ENCODE data around the gene LTV1. TPM values are rescaled to one million over a fixed set of nuclear protein-coding genes. Genes with fewer than 3 reads are reported as not detected.

Gene LTV1
- total RNA-seq, 2 donors from 2014 or later = 3.7 to 18.3 TPM

DNA sequence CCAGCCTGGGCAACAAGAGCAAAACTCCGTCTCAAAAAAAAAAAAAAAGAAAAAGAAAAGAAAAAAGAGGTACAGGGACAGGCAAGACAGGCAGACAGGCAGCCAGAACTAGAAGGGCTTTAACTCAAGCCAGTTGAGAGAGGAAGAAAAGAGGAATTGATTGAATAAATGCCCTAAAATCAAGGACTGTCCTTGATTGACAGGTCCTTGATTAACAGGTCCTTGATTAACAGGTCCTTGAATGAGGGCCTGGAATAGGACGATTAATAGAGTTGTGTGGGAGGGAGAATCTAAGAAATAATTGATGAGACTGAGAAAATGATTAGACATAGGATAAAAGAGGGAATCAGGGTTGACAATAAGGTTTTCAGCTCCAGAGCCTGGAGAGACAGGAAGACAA lies 57.2 kb downstream of the LTV1 start:
- H3K9me3 ChIP-seq = no peaks in the 10 kb centered on the region
- H3K36me3 ChIP-seq = no peaks in the 10 kb centered on the region
- no peaks in the 10 kb centered on the region for H3K27me3 ChIP-seq (replicated peaks; ENCODE audit: insufficient read depth)
- DNase-seq (ENCODE audit: low spot score) = no peak
- H3K4me1 ChIP-seq (ENCODE audit: control insufficient read depth in 1 of 2, low read depth in 2 of 2) = peaks cover 12 to 37% of the 10 kb centered on the region in 2 donors
- no peak overlapping the region for H3K27ac ChIP-seq
- TF ChIP-seq, protein P1, sequence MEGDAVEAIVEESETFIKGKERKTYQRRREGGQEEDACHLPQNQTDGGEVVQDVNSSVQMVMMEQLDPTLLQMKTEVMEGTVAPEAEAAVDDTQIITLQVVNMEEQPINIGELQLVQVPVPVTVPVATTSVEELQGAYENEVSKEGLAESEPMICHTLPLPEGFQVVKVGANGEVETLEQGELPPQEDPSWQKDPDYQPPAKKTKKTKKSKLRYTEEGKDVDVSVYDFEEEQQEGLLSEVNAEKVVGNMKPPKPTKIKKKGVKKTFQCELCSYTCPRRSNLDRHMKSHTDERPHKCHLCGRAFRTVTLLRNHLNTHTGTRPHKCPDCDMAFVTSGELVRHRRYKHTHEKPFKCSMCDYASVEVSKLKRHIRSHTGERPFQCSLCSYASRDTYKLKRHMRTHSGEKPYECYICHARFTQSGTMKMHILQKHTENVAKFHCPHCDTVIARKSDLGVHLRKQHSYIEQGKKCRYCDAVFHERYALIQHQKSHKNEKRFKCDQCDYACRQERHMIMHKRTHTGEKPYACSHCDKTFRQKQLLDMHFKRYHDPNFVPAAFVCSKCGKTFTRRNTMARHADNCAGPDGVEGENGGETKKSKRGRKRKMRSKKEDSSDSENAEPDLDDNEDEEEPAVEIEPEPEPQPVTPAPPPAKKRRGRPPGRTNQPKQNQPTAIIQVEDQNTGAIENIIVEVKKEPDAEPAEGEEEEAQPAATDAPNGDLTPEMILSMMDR (IDR thresholded peaks at IDR 0.05) = no peak
- H3K4me3 ChIP-seq = no peak overlapping the region
- ATAC-seq (ENCODE audit: insufficient number of reproducible peaks, low FRiP score, low read depth) = no peak

DNA sequence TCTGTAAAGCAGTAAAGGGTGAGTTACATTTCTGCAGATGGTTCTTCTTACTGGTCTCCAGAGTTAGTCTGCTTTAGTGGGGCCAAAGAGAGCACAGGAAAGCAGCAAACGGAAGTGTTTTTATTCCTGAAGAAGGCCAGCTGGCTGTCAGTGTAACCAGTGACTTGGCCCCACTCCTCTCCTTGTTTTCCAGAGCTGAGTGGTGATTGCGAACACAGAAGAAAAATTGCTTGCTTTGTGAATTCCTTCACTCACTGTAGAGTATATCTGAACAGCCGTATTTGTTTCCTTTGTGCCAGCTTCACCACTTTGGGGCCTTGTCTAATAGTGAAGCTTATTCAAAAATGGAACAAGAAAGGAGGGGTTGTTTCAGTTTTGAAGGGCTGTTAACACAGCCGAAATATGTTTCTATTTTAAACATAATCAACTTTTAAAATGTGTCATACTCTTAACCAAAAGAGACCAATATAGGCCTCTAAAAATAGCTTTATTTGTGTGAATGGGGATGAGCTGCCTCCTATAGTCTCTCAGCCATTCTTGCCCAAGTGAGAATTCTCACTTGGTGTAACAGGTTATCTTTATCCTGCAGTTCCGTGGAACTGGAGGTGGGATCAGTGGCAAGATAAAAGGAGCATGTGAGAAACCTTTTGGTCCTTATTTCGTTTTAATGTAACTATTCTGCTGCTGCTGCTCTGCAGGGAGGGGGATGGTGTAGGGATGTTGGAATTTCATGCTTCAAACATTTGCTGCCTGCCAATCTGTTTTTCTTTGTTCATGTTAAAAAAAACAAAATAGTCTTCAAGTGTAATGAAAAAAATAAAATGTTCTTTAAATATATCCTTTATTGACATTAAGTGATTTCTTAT lies 59.0 kb downstream of the LTV1 start:
- Histone ChIP-seq H3K27ac (peak overlapping the region; percentile 64 to 75), H3K36me3 (no peaks in the 10 kb centered on the region), H3K9me3 (no peaks in the 10 kb centered on the region), H3K4me1 (ENCODE audit: control insufficient read depth in 1 of 2, low read depth in 2 of 2) (peaks cover 12 to 38% of the 10 kb centered on the region in 2 donors), H3K27me3 (replicated peaks; ENCODE audit: insufficient read depth) (no peaks in the 10 kb centered on the region), H3K4me3 (peak overlapping the region; percentile 44)
- no peak for DNase-seq (ENCODE audit: low spot score)
- TF ChIP-seq, protein P1 (IDR thresholded peaks at IDR 0.05) = no peak
- peak; percentile 75 for ATAC-seq (ENCODE audit: insufficient number of reproducible peaks, low FRiP score, low read depth)

DNA sequence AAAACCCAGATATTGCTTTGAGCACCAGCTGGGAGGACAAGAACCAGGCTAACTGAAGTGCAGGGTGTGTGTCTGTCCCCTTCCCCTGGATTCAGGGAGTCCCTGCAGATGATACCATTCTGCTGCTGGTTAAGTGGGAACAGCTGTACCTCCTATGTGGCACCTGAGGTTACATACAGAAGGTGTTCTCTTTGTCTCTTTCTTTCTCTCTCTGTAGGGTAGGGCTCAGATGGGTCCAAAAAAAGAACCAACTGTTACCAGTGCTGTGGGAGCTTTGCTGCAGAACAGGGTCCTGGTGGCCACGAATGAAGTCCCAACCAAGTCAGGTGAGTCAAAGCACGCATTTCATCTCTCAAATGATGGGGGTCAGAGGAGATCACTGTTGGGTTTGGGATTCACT lies 59.7 kb downstream of the LTV1 start:
- no peak overlapping the region for H3K27ac ChIP-seq
- ATAC-seq (ENCODE audit: insufficient number of reproducible peaks, low FRiP score, low read depth) = no peak
- TF ChIP-seq, protein P1 (IDR thresholded peaks at IDR 0.05) = no peak

GRCh38 chr6:143911028-143911427 lies 67.9 kb downstream of the LTV1 start:
- ATAC-seq (ENCODE audit: insufficient number of reproducible peaks, low FRiP score, low read depth) (no peak), DNase-seq (ENCODE audit: low spot score) (no peak)
- H3K36me3 ChIP-seq = no peaks in the 10 kb centered on the region
- TF ChIP-seq, protein P1 (IDR thresholded peaks at IDR 0.05) = no peak
- no peak overlapping the region for H3K4me3 ChIP-seq
- H3K4me1 ChIP-seq (ENCODE audit: control insufficient read depth in 1 of 2, low read depth in 2 of 2) = no peaks in the 10 kb centered on the region
- no peaks in the 10 kb centered on the region for H3K27me3 ChIP-seq (replicated peaks; ENCODE audit: insufficient read depth)
- H3K27ac ChIP-seq = no peak overlapping the region
- H3K9me3 ChIP-seq = peaks cover 16% of the 10 kb centered on the region

More for the DNA sequence above, 59.7 kb downstream of the LTV1 start:
- Histone ChIP-seq H3K4me1 (ENCODE audit: control insufficient read depth in 1 of 2, low read depth in 2 of 2) (peaks cover 12 to 38% of the 10 kb centered on the region in 2 donors), H3K9me3 (no peaks in the 10 kb centered on the region), H3K27me3 (replicated peaks; ENCODE audit: insufficient read depth) (no peaks in the 10 kb centered on the region), H3K36me3 (no peaks in the 10 kb centered on the region), H3K4me3 (no peak overlapping the region)
- DNase-seq (ENCODE audit: low spot score) = no peak

- TF ChIP-seq, protein P1 (IDR thresholded peaks at IDR 0.05) = no peak
- ATAC-seq (ENCODE audit: insufficient number of reproducible peaks, low FRiP score, low read depth) = no peak
Measured at GRCh38 chr6:143912671-143913070, 69.5 kb downstream of the LTV1 start.

More at GRCh38 chr6:143912671-143913070, 69.5 kb downstream of the LTV1 start:
- Histone ChIP-seq H3K36me3 (no peaks in the 10 kb centered on the region), H3K4me1 (ENCODE audit: control insufficient read depth in 1 of 2, low read depth in 2 of 2) (no peaks in the 10 kb centered on the region), H3K9me3 (peaks cover 16% of the 10 kb centered on the region), H3K4me3 (no peak overlapping the region), H3K27ac (no peak overlapping the region), H3K27me3 (replicated peaks; ENCODE audit: insufficient read depth) (no peaks in the 10 kb centered on the region)
- no peak for DNase-seq (ENCODE audit: low spot score)

Other genes with a start within 250 kb of the LTV1 start
- gene PHACTR2, start 165.4 kb upstream of the LTV1 start, total RNA-seq = 10 to 100 TPM; 68.5 to 87.7 TPM
- gene ZC2HC1B, start 21.1 kb downstream of the LTV1 start, total RNA-seq = not detected
- gene PLAGL1, start 164.9 kb downstream of the LTV1 start, total RNA-seq = 10 to 100 TPM; 33.6 to 74.7 TPM

Data from thoracic aorta (tissue), 2 donors.